A549 (cell line): Measurements from ENCODE around the gene CARMIL1. TPM values are rescaled to one million over a fixed set of nuclear protein-coding genes. Genes with fewer than 3 reads are reported as not detected.

Source experiments
- ATAC-seq, 2 experiments: fragments of 200-7000 bp in 1 of 2; fragments of >200 bp in 1 of 2; cut with Nextera tagmentation in 1 of 2; cut with Tn5 transposase in 1 of 2; 3 replicates each; pipeline versions ENCODE4 v1.8.0 to v1.9.1; 2018 to 2020; ENCODE audit warnings: mild to moderate bottlenecking in 1 of 2, moderate library complexity in 1 of 2
- CTCF ChIA-PET: fragments of 300-600 bp; sonication (Branson Sonifier 250); formaldehyde crosslinking; extraction: SDS; loops from one replicate; lab custom pipeline; 2021; ENCODE audit warnings: antibody characterized with exemption, inconsistent platforms; lab: Yijun Ruan, JAX
- POLR2A ChIA-PET: fragments of 350-600 bp; formaldehyde crosslinking; extraction: SDS; loops from one replicate; lab custom pipeline; 2021; ENCODE audit warnings: antibody characterized with exemption, inconsistent platforms; lab: Yijun Ruan, JAX
- DNase-seq, 2 experiments: peaks; one replicate each; pipeline versions ENCODE4 v3.0.0 to v3.0.0-alpha.2; 2011 to 2016; ENCODE audit warnings: low read depth in 1 of 2, low spot score in 1 of 2
- FAIRE-seq: peaks from 2 replicates; lab custom pipeline; 2011; peaks lifted over from hg19 to GRCh38; lab: Jason Lieb, UNC
- H3K27ac ChIP-seq, 2 experiments: fragments of >200 bp; sonication (Bioruptor Twin); formaldehyde crosslinking; 3 replicates each; pipeline ENCODE4 v1.5.1; 2016 to 2017
- H3K4me1 ChIP-seq: fragments of >200 bp; sonication (Bioruptor Twin); formaldehyde crosslinking; 3 replicates; pipeline ENCODE4 v1.6.1; 2016
- H3K4me2 ChIP-seq: fragments of >200 bp; sonication (Bioruptor Twin); formaldehyde crosslinking; 3 replicates; pipeline ENCODE4 v1.6.1; 2016
- H3K4me3 ChIP-seq: fragments of >200 bp; sonication (Bioruptor Twin); formaldehyde crosslinking; 3 replicates; pipeline ENCODE4 v1.5.1; 2016
- H3K9me3 ChIP-seq: fragments of >200 bp; sonication (Bioruptor Twin); formaldehyde crosslinking; 3 replicates; pipeline ENCODE4 v1.6.1; 2016
- BCL3 ChIP-seq: fragments of >200 bp; sonication (Bioruptor Twin); formaldehyde crosslinking; IDR thresholded peaks from 3 replicates; pipeline ENCODE4 v1.6.1; 2016
- CBX8 ChIP-seq: fragments of 200-600 bp; sonication (generic); IDR thresholded peaks from 2 replicates; pipeline ENCODE4 v1.6.1; 2016
- CEBPB ChIP-seq, 2 experiments: fragments of >200 bp in 1 of 2; sonication (Bioruptor Twin) in 1 of 2; formaldehyde crosslinking in 1 of 2; IDR thresholded peaks; 2 replicates each; pipeline ENCODE4 v1.6.1; 2012 to 2016
- CHD4 ChIP-seq: fragments of 200-600 bp; sonication (generic); IDR thresholded peaks from 2 replicates; pipeline ENCODE4 v1.6.1; 2016; ENCODE audit warnings: antibody characterized with exemption, mild to moderate bottlenecking, borderline replicate concordance
- CTCF ChIP-seq: fragments of >200 bp; sonication (Bioruptor Twin); formaldehyde crosslinking; IDR thresholded peaks from 3 replicates; pipeline ENCODE4 v1.5.1; 2016
- ESRRA ChIP-seq: fragments of 150-350 bp; IDR thresholded peaks from 2 replicates; pipeline ENCODE4 v1.6.1; 2014; ENCODE audit warnings: mild to moderate bottlenecking, low read length, borderline replicate concordance
- FOSB ChIP-seq: fragments of 250-450 bp; sonication (Bioruptor Pico); IDR thresholded peaks from 2 replicates; pipeline ENCODE4 v1.5.0; 2020; ENCODE audit warnings: mild to moderate bottlenecking, moderate library complexity
- HDAC2 ChIP-seq: fragments of 200-600 bp; sonication (generic); IDR thresholded peaks from 2 replicates; pipeline ENCODE4 v1.6.1; 2016
- HOXB5 ChIP-seq: fragments of 250-450 bp; sonication (Bioruptor Pico); IDR thresholded peaks from 2 replicates; pipeline ENCODE4 v1.5.0; 2020; ENCODE audit warnings: mild to moderate bottlenecking, moderate library complexity
- KDM5A ChIP-seq: fragments of 200-600 bp; sonication (generic); IDR thresholded peaks from 2 replicates; pipeline ENCODE4 v1.6.1; 2016; ENCODE audit warnings: antibody characterized with exemption, mild to moderate bottlenecking
- MAFK ChIP-seq: fragments of 450-650 bp; IDR thresholded peaks from 2 replicates; pipeline ENCODE4 v1.6.1; 2014; ENCODE audit not compliant: partially characterized antibody
- NR3C1 ChIP-seq: fragments of >200 bp; sonication (Bioruptor Twin); formaldehyde crosslinking; IDR thresholded peaks from 3 replicates; pipeline ENCODE4 v1.6.1; 2017
- POLR2A ChIP-seq: IDR thresholded peaks from 2 replicates; pipeline ENCODE4 v1.6.1; 2012; ENCODE audit warnings: mild to moderate bottlenecking, low read length
- POLR2AphosphoS2 ChIP-seq: conservative IDR thresholded peaks from 2 replicates; pipeline ENCODE4 v1.6.1; 2012; ENCODE audit warnings: low read length, improper control_type of control experiment, inconsistent platforms
- RAD21 ChIP-seq, 2 experiments: fragments of >200 bp in 1 of 2; sonication (Bioruptor Twin) in 1 of 2; formaldehyde crosslinking in 1 of 2; IDR thresholded peaks in 1 of 2; conservative IDR thresholded peaks in 1 of 2; 2 replicates in 1 of 2; 3 replicates in 1 of 2; pipeline ENCODE4 v1.6.1; 2012 to 2018; ENCODE audit warnings: inconsistent platforms in 1 of 2
- RARB ChIP-seq: fragments of 250-450 bp; sonication (Bioruptor Pico); IDR thresholded peaks from 2 replicates; pipeline ENCODE4 v1.8.0; 2021; ENCODE audit warnings: mild to moderate bottlenecking, moderate library complexity
- RCOR1 ChIP-seq: fragments of 150-350 bp; IDR thresholded peaks from 2 replicates; pipeline ENCODE4 v1.6.1; 2014; ENCODE audit warnings: antibody characterized with exemption, low read length, low read depth
- RFX5 ChIP-seq: fragments of 450-650 bp; IDR thresholded peaks from 2 replicates; pipeline ENCODE4 v1.7.1; 2014; ENCODE audit warnings: antibody characterized with exemption, mild to moderate bottlenecking, moderate library complexity
- TFCP2L1 ChIP-seq: fragments of 250-450 bp; sonication (Bioruptor Pico); IDR thresholded peaks from 2 replicates; pipeline ENCODE4 v1.5.0; 2021; ENCODE audit warnings: mild to moderate bottlenecking
- USF2 ChIP-seq: fragments of 450-650 bp; IDR thresholded peaks from 2 replicates; pipeline ENCODE4 v1.6.1; 2014; ENCODE audit warnings: antibody characterized with exemption
- ZNF302 ChIP-seq: fragments of 250-450 bp; sonication (Bioruptor Pico); IDR thresholded peaks from 2 replicates; pipeline ENCODE4 v1.9.0; 2021; ENCODE audit warnings: inconsistent platforms, mild to moderate bottlenecking, moderate library complexity
- WGBS: methylation state at CpG from one replicate; pipeline ENCODE4 v1.1.6; 2017; ENCODE audit errors: missing lambda C conversion rate; 5-methylcytosine and 5-hydroxymethylcytosine counted together
- polyA plus RNA-seq, 4 experiments: library from polyadenylated mRNA; depleted of rRNA in 3 of 4; stranded (reverse); fragments of >200 nt; fragmentation: RNase III in 1 of 4; extraction: RNeasy Plus Mini Kit Qiagen cat#74134 plus additional on column Dnase treatment in 1 of 4; gene quantifications; 2 replicates in 3 of 4; 3 replicates in 1 of 4; pipeline ENCODE4 v1.2.3, GENCODE V29; 2011 to 2017

CARMIL1 gene
- polyA plus RNA-seq, 2 of the 4 experiments (the other 2 are of a cell fraction): 11.5 to 11.8 TPM

GRCh38 chr6:25428758-25429317 is 149.7 kb downstream of the CARMIL1 start:
- H3K9me3 ChIP-seq: no peaks in the 10 kb centered on the region
- WGBS: 95% methylated on average over 1 of the region's 1 CpG
- no peak for FAIRE-seq
- no peak for DNase-seq
- POLR2A ChIA-PET: no interaction called here
- CTCF ChIA-PET: no interaction called here
- H3K4me2 ChIP-seq: no peak overlapping the region
- no peak overlapping the region for H3K27ac ChIP-seq
- no peak for ATAC-seq
- no peak for TF ChIP-seq CTCF
- TF ChIP-seq USF2: no peak
- no peak for TF ChIP-seq CEBPB (IDR thresholded peaks at IDR 0.05)
- TF ChIP-seq ESRRA: no peak
- TF ChIP-seq POLR2AphosphoS2: no peak
- H3K4me1 ChIP-seq: no peaks in the 10 kb centered on the region
- H3K4me3 ChIP-seq: no peak overlapping the region

- no peak for DNase-seq
- ChIA-PET POLR2A (no interaction called here), CTCF (no interaction called here)
- no peaks in the 10 kb centered on the region for H3K4me1 ChIP-seq
- no peak overlapping the region for H3K27ac ChIP-seq
- no peak overlapping the region for H3K4me2 ChIP-seq
- H3K9me3 ChIP-seq: no peaks in the 10 kb centered on the region
- FAIRE-seq: no peak
- no peak for ATAC-seq
- WGBS: 79% methylated on average over 7 of the region's 7 CpGs
- TF ChIP-seq ZNF302 (CRISPR knock-in tag) (no peak), RFX5 (no peak), POLR2AphosphoS2 (no peak), MAFK (no peak), RARB (CRISPR knock-in tag) (no peak), HOXB5 (no peak), RAD21 (conservative IDR thresholded peaks at IDR 0.05 in 1 of 2, IDR thresholded peaks at IDR 0.05 in 1 of 2) (no peak), POLR2A (no peak), HDAC2 (no peak), RCOR1 (no peak), KDM5A (no peak), TFCP2L1 (CRISPR knock-in tag) (no peak), CTCF (no peak), FOSB (CRISPR knock-in tag) (no peak), CHD4 (no peak), CBX8 (no peak), NR3C1 (no peak), BCL3 (no peak), ESRRA (no peak)
- H3K4me3 ChIP-seq: no peak overlapping the region
These were observed 152.3 kb downstream of the CARMIL1 start for GRCh38 chr6:25431306-25431974.
